Fibroblast of the aortic adventitia (primary cell): ENCODE data around the gene KLHL9. TPM values are rescaled to one million over a fixed set of nuclear protein-coding genes. Genes with fewer than 3 reads are reported as not detected.

Source experiments
- DNase-seq: peaks from one replicate; pipeline ENCODE4 v3.0.0-alpha.2; 2010; ENCODE audit warnings: low read depth
- H3K4me3 ChIP-seq: 2 replicates; pipeline ENCODE4 v1.5.1; 2011; ENCODE audit warnings: low read depth, mild to moderate bottlenecking, control low read depth, low read length, moderate library complexity
- total RNA-seq: library from RNA; depleted of rRNA; stranded (reverse); fragments of >200 nt; gene quantifications from 2 replicates; pipeline ENCODE4 v1.2.3, GENCODE V29; 2012; ENCODE audit warnings: low replicate concordance
- TF ChIP-seq, protein P1 (sequence below): IDR thresholded peaks from 2 replicates; pipeline ENCODE4 v1.5.1; 2011; ENCODE audit warnings: mild to moderate bottlenecking, low read length, control low read depth, inconsistent platforms; ENCODE audit not compliant: insufficient read depth

Gene KLHL9
- total RNA-seq, 1 donor, result 48.4 TPM

DNA sequence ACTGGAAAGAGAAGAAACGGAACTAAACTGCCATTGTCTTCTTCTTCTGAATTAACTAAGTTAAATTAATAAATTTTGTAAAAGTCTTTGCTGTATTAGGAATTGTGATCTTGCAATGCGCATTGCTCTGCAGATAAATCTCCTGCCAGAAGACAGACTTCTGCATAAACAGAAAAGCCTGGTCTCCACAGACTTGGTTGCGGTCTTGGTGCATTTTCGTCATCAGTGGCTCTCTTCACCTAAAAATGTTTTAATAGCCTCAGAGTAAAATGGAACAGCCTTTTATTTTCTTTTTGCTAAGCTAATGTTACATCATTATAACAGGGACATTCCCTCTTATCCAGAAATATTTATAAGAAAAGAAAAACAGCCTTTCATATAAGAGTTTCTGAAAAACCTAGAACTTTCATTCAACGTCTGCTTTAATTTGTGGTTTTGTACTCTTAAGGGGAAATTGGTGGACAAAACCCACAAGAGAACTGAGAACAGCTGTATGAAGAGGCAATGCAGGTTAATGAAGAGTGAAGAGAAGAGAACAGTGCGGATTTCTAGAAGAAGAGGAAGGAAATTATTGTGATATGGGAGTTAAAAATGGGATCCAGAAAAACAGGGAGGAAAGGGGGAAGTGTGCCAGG is 40.2 kb downstream of the KLHL9 start:
- TF ChIP-seq, protein P1, sequence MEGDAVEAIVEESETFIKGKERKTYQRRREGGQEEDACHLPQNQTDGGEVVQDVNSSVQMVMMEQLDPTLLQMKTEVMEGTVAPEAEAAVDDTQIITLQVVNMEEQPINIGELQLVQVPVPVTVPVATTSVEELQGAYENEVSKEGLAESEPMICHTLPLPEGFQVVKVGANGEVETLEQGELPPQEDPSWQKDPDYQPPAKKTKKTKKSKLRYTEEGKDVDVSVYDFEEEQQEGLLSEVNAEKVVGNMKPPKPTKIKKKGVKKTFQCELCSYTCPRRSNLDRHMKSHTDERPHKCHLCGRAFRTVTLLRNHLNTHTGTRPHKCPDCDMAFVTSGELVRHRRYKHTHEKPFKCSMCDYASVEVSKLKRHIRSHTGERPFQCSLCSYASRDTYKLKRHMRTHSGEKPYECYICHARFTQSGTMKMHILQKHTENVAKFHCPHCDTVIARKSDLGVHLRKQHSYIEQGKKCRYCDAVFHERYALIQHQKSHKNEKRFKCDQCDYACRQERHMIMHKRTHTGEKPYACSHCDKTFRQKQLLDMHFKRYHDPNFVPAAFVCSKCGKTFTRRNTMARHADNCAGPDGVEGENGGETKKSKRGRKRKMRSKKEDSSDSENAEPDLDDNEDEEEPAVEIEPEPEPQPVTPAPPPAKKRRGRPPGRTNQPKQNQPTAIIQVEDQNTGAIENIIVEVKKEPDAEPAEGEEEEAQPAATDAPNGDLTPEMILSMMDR, result no peak
- no peak overlapping the region for H3K4me3 ChIP-seq
- DNase-seq, result no peak

DNA sequence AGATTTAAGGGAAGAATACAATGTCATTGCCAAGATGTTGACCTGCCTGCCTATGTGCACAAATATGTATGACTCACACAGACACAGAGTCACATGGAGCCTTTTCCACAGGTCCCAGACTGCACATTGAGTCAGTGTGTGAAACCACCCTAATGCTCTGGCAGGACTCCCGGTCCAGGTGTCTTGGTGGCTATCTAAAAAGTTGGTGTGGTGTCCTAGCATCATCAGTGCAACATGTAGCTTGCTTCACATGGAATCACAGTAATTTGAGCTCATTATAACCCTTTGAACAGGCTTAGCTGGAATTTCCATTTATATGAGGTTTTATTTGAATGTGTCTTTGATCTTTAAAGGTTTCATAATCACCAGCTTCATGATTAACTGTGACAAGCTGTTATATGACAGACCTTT is 40.8 kb downstream of the KLHL9 start:
- no peak for DNase-seq
- H3K4me3 ChIP-seq, result no peak overlapping the region
- TF ChIP-seq, protein P1, result no peak

DNA sequence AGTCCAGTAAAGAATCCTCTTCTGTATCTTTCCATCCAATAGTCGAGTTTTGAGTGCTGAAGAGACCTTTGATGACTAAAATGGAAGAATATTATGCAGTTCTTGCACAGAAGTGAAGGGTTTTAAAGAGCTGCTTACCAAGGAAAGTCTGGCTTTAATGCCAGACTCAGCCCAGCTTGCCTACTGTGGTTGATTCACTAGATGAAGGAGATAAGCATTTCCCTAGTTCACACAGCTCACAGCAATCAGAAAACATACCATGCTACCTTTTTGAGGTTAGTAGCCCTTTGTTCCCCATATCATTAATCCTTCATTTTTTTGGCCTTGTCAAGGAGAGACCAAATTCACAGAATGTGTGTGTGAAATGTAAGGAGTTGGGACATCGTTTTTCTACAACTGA is 45.4 kb downstream of the KLHL9 start:
- TF ChIP-seq, protein P1, result no peak
- DNase-seq, result no peak
- H3K4me3 ChIP-seq, result no peak overlapping the region

DNA sequence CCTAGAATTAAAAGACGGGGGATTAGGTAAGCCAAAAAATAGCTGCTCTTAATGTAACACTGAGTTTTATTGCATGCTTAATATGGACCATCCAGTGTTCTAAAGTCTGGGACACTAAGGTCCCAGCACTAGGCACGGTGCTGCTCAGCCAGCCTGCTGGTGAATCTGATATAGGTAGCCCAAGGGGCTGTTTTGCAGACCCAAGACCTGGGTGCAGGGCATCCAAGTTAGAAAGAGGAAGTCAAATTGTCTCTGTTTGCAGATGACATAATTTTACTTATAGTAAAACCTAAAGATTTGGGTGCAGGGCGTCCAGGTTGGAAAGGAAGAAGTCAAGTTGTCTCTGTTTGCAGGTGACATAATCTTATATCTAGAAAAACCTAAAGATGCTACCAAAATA is 47.9 kb downstream of the KLHL9 start:
- TF ChIP-seq, protein P1, result no peak
- H3K4me3 ChIP-seq, result no peak overlapping the region
- no peak for DNase-seq

GRCh38 chr9:21286659-21287058 is 48.5 kb downstream of the KLHL9 start:
- TF ChIP-seq, protein P1, result no peak
- DNase-seq, result no peak
- no peak overlapping the region for H3K4me3 ChIP-seq

DNA sequence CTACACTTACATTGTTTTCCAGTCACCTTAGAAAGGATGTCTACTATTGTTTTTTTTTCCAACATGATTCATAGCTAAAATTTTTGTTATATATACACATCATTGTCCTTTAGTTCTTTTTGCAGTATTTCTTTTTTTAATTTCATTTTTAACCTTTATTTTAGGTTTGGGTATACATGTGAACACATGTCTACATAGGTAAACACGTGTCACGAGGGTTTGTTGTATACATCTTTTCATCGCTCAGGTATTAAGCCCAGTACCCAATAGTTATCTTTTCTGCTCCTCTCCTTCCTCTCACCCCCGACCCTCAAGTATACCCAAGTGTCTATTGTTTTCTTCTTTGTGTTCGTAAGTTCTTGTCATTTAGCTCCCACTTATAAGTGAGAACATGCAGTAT is 49.1 kb downstream of the KLHL9 start:
- no peak overlapping the region for H3K4me3 ChIP-seq
- DNase-seq, result no peak
- TF ChIP-seq, protein P1, result no peak

GRCh38 chr9:21281275-21281674 is 53.9 kb downstream of the KLHL9 start:
- no peak for DNase-seq
- TF ChIP-seq, protein P1, result no peak

More at GRCh38 chr9:21281275-21281674, 53.9 kb downstream of the KLHL9 start:
- H3K4me3 ChIP-seq, result no peak overlapping the region
